HEK293 (cell line): ENCODE results near the gene GUSB.
A peak's percentile ranks its signal among the peaks of the same experiment; 100 is the strongest.

ENCODE experiments used
- CTCF ChIA-PET: fragments of 350-600 bp; formaldehyde crosslinking; extraction: SDS; loops from one replicate; lab custom pipeline; 2021; ENCODE audit warnings: antibody characterized with exemption; lab: Yijun Ruan, JAX
- POLR2A ChIA-PET: fragments of 300-600 bp; formaldehyde crosslinking; extraction: SDS; loops from one replicate; lab custom pipeline; 2020; ENCODE audit warnings: antibody characterized with exemption, inconsistent platforms; lab: Yijun Ruan, JAX
- H3K27ac ChIP-seq: fragments of 200-500 bp; sonication (Bioruptor generic); 2 replicates; pipeline ENCODE4 v1.5.1; 2014; ENCODE audit warnings: low read depth, low read length, control low read depth, inconsistent platforms; ENCODE audit errors: extremely low read depth
- H3K36me3 ChIP-seq, 2 experiments: fragments of 200-500 bp in 1 of 2; sonication (Bioruptor generic) in 1 of 2; 1 replicate in 1 of 2; 2 replicates in 1 of 2; pipeline ENCODE4 v1.5.1; 2014 to 2017; ENCODE audit warnings: inconsistent platforms in 2 of 2, low read length in 2 of 2; ENCODE audit not compliant: control insufficient read depth in 2 of 2, insufficient read depth in 1 of 2
- H3K4me1 ChIP-seq: fragments of 200-500 bp; sonication (Bioruptor generic); 2 replicates; pipeline ENCODE4 v1.5.1; 2014; ENCODE audit warnings: mild to moderate bottlenecking, low read length, inconsistent platforms; ENCODE audit not compliant: control insufficient read depth, insufficient read depth
- H3K4me3 ChIP-seq: 2 replicates; pipeline ENCODE4 v1.5.1; 2011; ENCODE audit warnings: low read depth, mild to moderate bottlenecking, control low read depth, low read length, moderate library complexity
- H3K9me3 ChIP-seq: fragments of 200-500 bp; sonication (Bioruptor generic); 2 replicates; pipeline ENCODE4 v1.5.1; 2014; ENCODE audit warnings: low read depth, low read length, inconsistent platforms; ENCODE audit not compliant: control insufficient read depth, insufficient read depth
- HOXA7 ChIP-seq: sonication (generic); formaldehyde crosslinking; IDR thresholded peaks from 2 replicates; pipeline ENCODE4 v1.8.1; 2022; ENCODE audit warnings: missing genetic modification reagents, borderline replicate concordance
- KLF10 ChIP-seq: fragments of 450-650 bp; IDR thresholded peaks from 2 replicates; pipeline ENCODE4 v1.5.1; 2018; ENCODE audit warnings: missing biosample characterization, mild to moderate bottlenecking, missing genetic modification characterization
- KLF17 ChIP-seq: fragments of 450-650 bp; formaldehyde crosslinking; IDR thresholded peaks from 2 replicates; pipeline ENCODE4 v1.5.1; 2016; ENCODE audit warnings: missing biosample characterization, missing genetic modification characterization
- KLF8 ChIP-seq: fragments of 450-650 bp; formaldehyde crosslinking; IDR thresholded peaks from 2 replicates; pipeline ENCODE4 v1.5.1; 2016; ENCODE audit warnings: missing biosample characterization, missing genetic modification characterization
- MYNN ChIP-seq: fragments of 450-650 bp; formaldehyde crosslinking; IDR thresholded peaks from 2 replicates; pipeline ENCODE4 v1.5.1; 2016; ENCODE audit warnings: missing biosample characterization, missing genetic modification characterization, borderline replicate concordance
- OSR2 ChIP-seq: fragments of 450-650 bp; formaldehyde crosslinking; IDR thresholded peaks from 2 replicates; pipeline ENCODE4 v1.5.1; 2016; ENCODE audit warnings: missing biosample characterization, missing genetic modification characterization
- PBX3 ChIP-seq: sonication (generic); formaldehyde crosslinking; IDR thresholded peaks from 2 replicates; pipeline ENCODE4 v1.8.1; 2022; ENCODE audit warnings: mild to moderate bottlenecking, moderate library complexity, missing genetic modification reagents
- SALL2 ChIP-seq: fragments of 450-650 bp; formaldehyde crosslinking; IDR thresholded peaks from 2 replicates; pipeline ENCODE4 v1.5.0; 2017; ENCODE audit warnings: missing biosample characterization, mild to moderate bottlenecking, missing genetic modification characterization, borderline replicate concordance
- SCRT2 ChIP-seq: fragments of 450-650 bp; formaldehyde crosslinking; IDR thresholded peaks from 2 replicates; pipeline ENCODE4 v1.5.1; 2016; ENCODE audit warnings: missing biosample characterization, missing genetic modification characterization
- ZBTB17 ChIP-seq: fragments of 450-650 bp; formaldehyde crosslinking; IDR thresholded peaks from 2 replicates; pipeline ENCODE4 v1.5.1; 2016; ENCODE audit warnings: missing biosample characterization, missing genetic modification characterization
- ZBTB26 ChIP-seq: fragments of 450-650 bp; formaldehyde crosslinking; optimal IDR thresholded peaks from 2 replicates; pipeline ENCODE3; 2016; ENCODE audit warnings: missing biosample characterization, mild to moderate bottlenecking, missing genetic modification characterization
- ZFP3 ChIP-seq: fragments of 450-650 bp; formaldehyde crosslinking; IDR thresholded peaks from 2 replicates; pipeline ENCODE4 v1.5.1; 2016; ENCODE audit warnings: low read depth, missing biosample characterization, missing genetic modification characterization
- ZNF10 ChIP-seq: fragments of 450-650 bp; formaldehyde crosslinking; IDR thresholded peaks from 2 replicates; pipeline ENCODE4 v1.5.1; 2017; ENCODE audit warnings: missing biosample characterization, missing genetic modification characterization
- ZNF146 ChIP-seq: fragments of 450-650 bp; formaldehyde crosslinking; IDR thresholded peaks from 2 replicates; pipeline ENCODE4 v1.5.1; 2016; ENCODE audit warnings: missing biosample characterization, missing genetic modification characterization
- ZNF184 ChIP-seq: fragments of 450-650 bp; IDR thresholded peaks from 2 replicates; pipeline ENCODE4 v1.5.1; 2018; ENCODE audit warnings: missing biosample characterization, mild to moderate bottlenecking, missing genetic modification characterization
- ZNF24 ChIP-seq: fragments of 450-650 bp; formaldehyde crosslinking; IDR thresholded peaks from 2 replicates; pipeline ENCODE4 v1.5.1; 2016; ENCODE audit warnings: missing biosample characterization, missing genetic modification characterization
- ZNF366 ChIP-seq: fragments of 450-650 bp; formaldehyde crosslinking; conservative IDR thresholded peaks from 2 replicates; pipeline ENCODE4 v1.5.1; 2016; ENCODE audit warnings: missing biosample characterization, missing genetic modification characterization
- ZNF37A ChIP-seq: fragments of 450-650 bp; IDR thresholded peaks from 2 replicates; pipeline ENCODE4 v1.5.1; 2018; ENCODE audit warnings: missing biosample characterization, missing genetic modification characterization
- ZNF473 ChIP-seq: fragments of 450-650 bp; formaldehyde crosslinking; IDR thresholded peaks from 2 replicates; pipeline ENCODE4 v1.5.1; 2017; ENCODE audit warnings: missing biosample characterization, missing genetic modification characterization
- ZNF571 ChIP-seq: fragments of 450-650 bp; formaldehyde crosslinking; IDR thresholded peaks from 2 replicates; pipeline ENCODE4 v1.5.0; 2017; ENCODE audit warnings: missing biosample characterization, missing genetic modification characterization
- ZNF580 ChIP-seq: fragments of 450-650 bp; formaldehyde crosslinking; IDR thresholded peaks from 2 replicates; pipeline ENCODE4 v1.5.1; 2016; ENCODE audit warnings: missing biosample characterization, missing genetic modification characterization
- ZNF621 ChIP-seq: fragments of 450-650 bp; formaldehyde crosslinking; IDR thresholded peaks from 2 replicates; pipeline ENCODE4 v1.5.1; 2017; ENCODE audit warnings: missing biosample characterization, missing genetic modification characterization
- ZNF629 ChIP-seq: fragments of 450-650 bp; formaldehyde crosslinking; IDR thresholded peaks from 2 replicates; pipeline ENCODE4 v1.5.1; 2017; ENCODE audit warnings: missing biosample characterization, missing genetic modification characterization
- ZNF664 ChIP-seq: fragments of 450-650 bp; formaldehyde crosslinking; IDR thresholded peaks from 2 replicates; pipeline ENCODE4 v1.5.1; 2016; ENCODE audit warnings: missing biosample characterization, missing genetic modification characterization
- ZNF701 ChIP-seq: fragments of 450-650 bp; formaldehyde crosslinking; IDR thresholded peaks from 2 replicates; pipeline ENCODE4 v1.5.1; 2016; ENCODE audit warnings: missing biosample characterization, missing genetic modification characterization
- ZNF792 ChIP-seq: fragments of 450-650 bp; formaldehyde crosslinking; IDR thresholded peaks from 2 replicates; pipeline ENCODE4 v1.5.1; 2016; ENCODE audit warnings: missing biosample characterization, missing genetic modification characterization
- ZNF843 ChIP-seq: fragments of 450-650 bp; formaldehyde crosslinking; IDR thresholded peaks from 2 replicates; pipeline ENCODE4 v1.5.1; 2016; ENCODE audit warnings: missing biosample characterization, missing genetic modification characterization
- ZSCAN4 ChIP-seq: fragments of 450-650 bp; formaldehyde crosslinking; IDR thresholded peaks from 2 replicates; pipeline ENCODE4 v1.5.1; 2017; ENCODE audit warnings: missing biosample characterization, missing genetic modification characterization
- TF ChIP-seq, protein P1 (sequence below): fragments of 450-650 bp; IDR thresholded peaks from 2 replicates; pipeline ENCODE4 v1.5.1; 2018; ENCODE audit warnings: missing biosample characterization, mild to moderate bottlenecking, missing genetic modification characterization

The GUSB gene

DNA sequence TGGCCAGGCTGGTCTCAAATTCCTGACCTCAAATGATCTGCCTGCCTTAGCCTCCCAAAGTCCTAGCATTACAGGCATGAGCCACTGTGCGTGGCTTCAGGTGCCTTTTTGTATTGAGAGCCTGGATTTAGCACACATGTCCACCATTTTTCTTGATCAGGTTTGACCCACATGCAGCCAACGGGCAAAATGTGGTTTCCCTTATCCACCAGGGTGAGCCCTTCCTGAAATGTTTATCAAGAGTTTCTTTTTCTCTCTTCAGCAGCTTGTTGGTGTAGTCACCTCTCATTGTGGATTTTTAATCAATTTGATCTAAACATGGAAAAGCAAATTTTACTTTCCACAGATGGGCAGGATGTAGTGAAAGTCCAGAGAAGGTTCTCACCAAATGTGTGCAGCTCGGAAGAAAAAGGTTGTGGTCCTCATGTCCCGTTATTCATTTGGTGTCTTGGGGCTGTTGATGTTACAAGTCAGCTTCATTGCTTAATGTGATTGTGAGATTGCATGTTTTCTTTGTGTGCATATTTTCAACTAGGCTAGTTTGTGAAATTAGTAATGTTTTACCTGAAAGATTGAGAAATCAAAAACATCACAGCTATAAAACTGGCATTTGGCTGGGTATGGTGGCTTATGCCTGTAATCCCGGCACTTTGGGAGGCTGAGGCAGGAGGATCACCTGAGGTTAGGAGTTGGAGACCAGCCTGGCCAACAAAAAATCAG is 28.9 kb downstream of the GUSB start:
- no peak overlapping the region for H3K4me3 ChIP-seq
- no peak for TF ChIP-seq ZNF701
- TF ChIP-seq ZNF792 (tag by site-specific recombination), result no peak
- TF ChIP-seq SALL2, result no peak
- TF ChIP-seq ZNF146, result no peak
- no peak for TF ChIP-seq ZBTB26 (tag by site-specific recombination)
- TF ChIP-seq ZNF366 (tag by site-specific recombination), result no peak
- no peak for TF ChIP-seq ZFP3
- no peak for TF ChIP-seq HOXA7 (CRISPR knock-in tag)
- no peak for TF ChIP-seq ZNF571 (tag by site-specific recombination)
- TF ChIP-seq MYNN (tag by site-specific recombination), result no peak
- no peak for TF ChIP-seq ZNF621 (tag by site-specific recombination)
- H3K4me1 ChIP-seq, result peaks cover 12% of the 10 kb centered on the region; the same call in 1 of the 2 replicates
- ChIA-PET CTCF (no interaction called here), POLR2A (no interaction called here)
- no peaks in the 10 kb centered on the region for H3K9me3 ChIP-seq
- no peak overlapping the region for H3K27ac ChIP-seq
- peaks cover 20 to 23% of the 10 kb centered on the region in 2 experiments for H3K36me3 ChIP-seq

- CTCF ChIA-PET, result no interaction called here
- Histone ChIP-seq H3K9me3 (no peaks in the 10 kb centered on the region), H3K36me3 (peaks cover 13 to 20% of the 10 kb centered on the region in 2 experiments), H3K4me1 (peaks cover 12% of the 10 kb centered on the region; the same call in 1 of the 2 replicates), H3K27ac (peak overlapping the region; percentile 62; the same call in 1 of the 2 replicates), H3K4me3 (no peak overlapping the region)
- POLR2A ChIA-PET, result no interaction called here
- peak; percentile 35; the same call in 1 of the 2 replicates for TF ChIP-seq ZNF843 (tag by site-specific recombination)
- no peak for TF ChIP-seq KLF17 (tag by site-specific recombination)
- TF ChIP-seq PBX3 (CRISPR knock-in tag), result no peak
- peak; percentile 21; the same call in 1 of the 2 replicates for TF ChIP-seq KLF10
- no peak for TF ChIP-seq ZNF473 (tag by site-specific recombination)
- peak; percentile 56; the same call in 1 of the 2 replicates for TF ChIP-seq ZNF664 (tag by site-specific recombination)
- TF ChIP-seq ZNF10, result no peak
- TF ChIP-seq SCRT2 (tag by site-specific recombination), result peak; percentile 77
- TF ChIP-seq ZBTB17 (tag by site-specific recombination), result peak; percentile 61
- peak; percentile 69 for TF ChIP-seq OSR2 (tag by site-specific recombination)
- TF ChIP-seq ZNF580 (tag by site-specific recombination), result 0 out of 2 replicates have a peak, but pooled peaks have one; percentile 12
- peak; percentile 47 for TF ChIP-seq ZNF24 (tag by site-specific recombination)
- peak; percentile 85 for TF ChIP-seq ZNF629 (tag by site-specific recombination)
- 0 out of 2 replicates have a peak, but pooled peaks have one; percentile 14 for TF ChIP-seq ZNF184
- no peak for TF ChIP-seq ZSCAN4 (tag by site-specific recombination)
- TF ChIP-seq, protein P1, sequence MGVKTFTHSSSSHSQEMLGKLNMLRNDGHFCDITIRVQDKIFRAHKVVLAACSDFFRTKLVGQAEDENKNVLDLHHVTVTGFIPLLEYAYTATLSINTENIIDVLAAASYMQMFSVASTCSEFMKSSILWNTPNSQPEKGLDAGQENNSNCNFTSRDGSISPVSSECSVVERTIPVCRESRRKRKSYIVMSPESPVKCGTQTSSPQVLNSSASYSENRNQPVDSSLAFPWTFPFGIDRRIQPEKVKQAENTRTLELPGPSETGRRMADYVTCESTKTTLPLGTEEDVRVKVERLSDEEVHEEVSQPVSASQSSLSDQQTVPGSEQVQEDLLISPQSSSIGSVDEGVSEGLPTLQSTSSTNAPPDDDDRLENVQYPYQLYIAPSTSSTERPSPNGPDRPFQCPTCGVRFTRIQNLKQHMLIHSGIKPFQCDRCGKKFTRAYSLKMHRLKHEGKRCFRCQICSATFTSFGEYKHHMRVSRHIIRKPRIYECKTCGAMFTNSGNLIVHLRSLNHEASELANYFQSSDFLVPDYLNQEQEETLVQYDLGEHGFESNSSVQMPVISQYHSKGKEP, result peak; percentile 59
- TF ChIP-seq ZNF37A (tag by site-specific recombination), result 0 out of 2 replicates have a peak, but pooled peaks have one; percentile 42
- peak; percentile 33; the same call in 1 of the 2 replicates for TF ChIP-seq KLF8 (tag by site-specific recombination)
Measured at GRCh38 chr7:65951837-65952578, 30.0 kb downstream of the GUSB start.
